Uterus (tissue), 2 donors: ENCODE data around the gene DBNDD2.

Source experiments
- CTCF ChIP-seq, 4 experiments: fragments of 200-600 bp in 2 of 4; fragments of 450-650 bp in 2 of 4; sonication (generic) in 2 of 4; IDR thresholded peaks; one replicate each; pipeline ENCODE4 v1.5.1; 2016 to 2019; ENCODE audit warnings: antibody characterized with exemption in 4 of 4, mild to moderate bottlenecking in 2 of 4, moderate library complexity in 1 of 4
- POLR2A ChIP-seq, 2 donors: fragments of 450-650 bp; IDR thresholded peaks; one replicate each; pipeline ENCODE4 v1.6.1; 2016; ENCODE audit warnings: antibody characterized with exemption in 2 of 2, mild to moderate bottlenecking in 1 of 2, moderate library complexity in 1 of 2

GRCh38 chr20:45426320-45427016, 18.4 kb downstream of the DBNDD2 start:
- TF ChIP-seq CTCF (IDR thresholded peaks at IDR 0.05) (no peak), POLR2A (IDR thresholded peaks at IDR 0.05) (no peak)
